Calu3 (cell line): Measurements from ENCODE around the gene DPM1. TPM values are rescaled to one million over a fixed set of nuclear protein-coding genes. Genes with fewer than 3 reads are reported as not detected.

Source experiments
- BruUV-seq: library from RNA; stranded (reverse); fragments of 400-500 nt; replicated peaks from 2 replicates; lab custom pipeline; 2021; lab: Mats Ljungman, UMichigan
- CTCF ChIA-PET: fragments of 300-600 bp; sonication (Branson Sonifier 250); formaldehyde crosslinking; loops from one replicate; lab custom pipeline; 2022; ENCODE audit warnings: antibody characterized with exemption; lab: Charles Lee
- DNase-seq: peaks from one replicate; pipeline ENCODE4 v3.0.0; 2022
- H3K27ac Mint-ChIP-seq: one replicate; pipeline ENCODE4 v1.8.0; 2022; ENCODE audit warnings: mixed read lengths; ENCODE audit not compliant: unreplicated experiment
- H3K27me3 Mint-ChIP-seq: one replicate; pipeline ENCODE4 v1.8.0; 2022; ENCODE audit warnings: mixed read lengths; ENCODE audit not compliant: unreplicated experiment
- H3K36me3 Mint-ChIP-seq: one replicate; pipeline ENCODE4 v1.8.0; 2022; ENCODE audit warnings: mild to moderate bottlenecking, moderate library complexity, mixed read lengths; ENCODE audit not compliant: insufficient read depth, unreplicated experiment
- H3K4me1 Mint-ChIP-seq: one replicate; pipeline ENCODE4 v1.8.0; 2022; ENCODE audit warnings: mild to moderate bottlenecking, low read depth, mixed read lengths; ENCODE audit not compliant: unreplicated experiment
- H3K4me3 Mint-ChIP-seq: one replicate; pipeline ENCODE4 v1.8.0; 2022; ENCODE audit warnings: mild to moderate bottlenecking, low read depth, moderate library complexity, mixed read lengths; ENCODE audit not compliant: unreplicated experiment
- H3K9me3 Mint-ChIP-seq: one replicate; pipeline ENCODE4 v1.8.0; 2022; ENCODE audit warnings: low read depth, mixed read lengths; ENCODE audit not compliant: unreplicated experiment
- CTCF ChIP-seq: fragments of 200-600 bp; IDR thresholded peaks from one replicate; pipeline ENCODE4 v1.8.0; 2022; ENCODE audit warnings: antibody characterized with exemption; ENCODE audit not compliant: unreplicated experiment
- intact Hi-C: fragments of 100-400 bp; cut with micrococcal nuclease; formaldehyde crosslinking; loops from one replicate; pipeline ENCODE4 v1.10.0; 2022; ENCODE audit not compliant: unreplicated experiment
- total RNA-seq: library from RNA; stranded (reverse); gene quantifications from 2 replicates; pipeline ENCODE4 v1.2.3, GENCODE V29; 2022

The DPM1 gene
- total RNA-seq, 1 experiment from 2014 or later: 89.1 TPM

- no peak overlapping the region for H3K4me3 Mint-ChIP-seq
- H3K27ac Mint-ChIP-seq: no peak overlapping the region
Observed at GRCh38 chr20:50909413-50909812, 48.9 kb downstream of the DPM1 start.

GRCh38 chr20:50904067-50904570 is 54.2 kb downstream of the DPM1 start:
- Mint-ChIP-seq H3K9me3 (no peaks in the 10 kb centered on the region), H3K4me3 (no peak overlapping the region), H3K27ac (no peak overlapping the region), H3K36me3 (peaks cover 48% of the 10 kb centered on the region), H3K27me3 (no peaks in the 10 kb centered on the region), H3K4me1 (no peaks in the 10 kb centered on the region)
- no peak for TF ChIP-seq CTCF
- DNase-seq: no peak
- BruUV-seq: no TSS peak
- intact Hi-C loops: no loop called here
- CTCF ChIA-PET: no interaction called here

More at GRCh38 chr20:50909413-50909812, 48.9 kb downstream of the DPM1 start:
- H3K36me3 Mint-ChIP-seq: peaks cover 27% of the 10 kb centered on the region
- peaks cover 32% of the 10 kb centered on the region for H3K4me1 Mint-ChIP-seq
- no TSS peak for BruUV-seq
- intact Hi-C loops: no loop called here
- H3K27me3 Mint-ChIP-seq: no peaks in the 10 kb centered on the region
- no peak for DNase-seq
- no peaks in the 10 kb centered on the region for H3K9me3 Mint-ChIP-seq
- no peak for TF ChIP-seq CTCF
- CTCF ChIA-PET: no interaction called here

- BruUV-seq: no TSS peak
- Mint-ChIP-seq H3K36me3 (peaks cover 54% of the 10 kb centered on the region), H3K4me1 (no peaks in the 10 kb centered on the region), H3K4me3 (no peak overlapping the region), H3K9me3 (no peaks in the 10 kb centered on the region), H3K27me3 (no peaks in the 10 kb centered on the region), H3K27ac (no peak overlapping the region)
- no peak for DNase-seq
- CTCF ChIA-PET: interaction anchor here (0.6 kb wide), 2 partner anchors 35 to 147 kb away, joined by 3 read pairs; no protein-coding TSS in a partner anchor
- intact Hi-C loops: no loop called here
- no peak for TF ChIP-seq CTCF
Observed at GRCh38 chr20:50903353-50904051, 54.8 kb downstream of the DPM1 start.

GRCh38 chr20:50901301-50901700 is 57.0 kb downstream of the DPM1 start:
- Mint-ChIP-seq H3K27me3 (no peaks in the 10 kb centered on the region), H3K4me3 (no peak overlapping the region), H3K4me1 (peaks cover 9% of the 10 kb centered on the region), H3K9me3 (no peaks in the 10 kb centered on the region), H3K36me3 (peaks cover 60% of the 10 kb centered on the region), H3K27ac (no peak overlapping the region)
- intact Hi-C loops: no loop called here
- no peak for TF ChIP-seq CTCF
- no peak for DNase-seq
- no TSS peak for BruUV-seq
- CTCF ChIA-PET: interaction anchor here (0.5 to 0.7 kb wide), 2 partner anchors 17 to 714 kb away, joined by 3 read pairs; no protein-coding TSS in a partner anchor
